Keratinocyte (primary cell): Measurements from ENCODE around the gene ESRRB. TPM values are rescaled to one million over a fixed set of nuclear protein-coding genes. Genes with fewer than 3 reads are reported as not detected.

ENCODE experiments used
- DNase-seq: peaks from one replicate; pipeline ENCODE4 v3.0.0-alpha.2; 2011; ENCODE audit warnings: low read depth, missing footprints, low spot score
- FAIRE-seq: peaks from 2 replicates; lab custom pipeline; 2011; peaks lifted over from hg19 to GRCh38; lab: Jason Lieb, UNC
- H2AFZ ChIP-seq: 2 replicates; pipeline ENCODE4 v1.6.0; 2012; ENCODE audit warnings: low read length, control low read depth, inconsistent platforms; ENCODE audit not compliant: control insufficient read depth
- H3K27ac ChIP-seq: 2 replicates; pipeline ENCODE4 v1.5.1; 2011; ENCODE audit warnings: low read length; ENCODE audit not compliant: control insufficient read depth, insufficient read depth
- H3K27me3 ChIP-seq: 3 replicates; pipeline ENCODE4 v1.6.0; 2011; ENCODE audit warnings: low read length; ENCODE audit not compliant: control insufficient read depth, insufficient read depth; ENCODE audit errors: extremely low read depth
- H3K36me3 ChIP-seq, 2 experiments: 2 replicates in 1 of 2; 3 replicates in 1 of 2; pipeline ENCODE4 v1.5.1; 2011; ENCODE audit warnings: low read length in 2 of 2, mild to moderate bottlenecking in 1 of 2; ENCODE audit not compliant: control insufficient read depth in 2 of 2, insufficient read depth in 2 of 2; ENCODE audit errors: extremely low read depth in 1 of 2
- H3K4me1 ChIP-seq: 3 replicates; pipeline ENCODE4 v1.5.1; 2011; ENCODE audit warnings: low read length; ENCODE audit not compliant: control insufficient read depth, insufficient read depth; ENCODE audit errors: extremely low read depth
- H3K4me2 ChIP-seq: 3 replicates; pipeline ENCODE4 v1.6.0; 2011; ENCODE audit warnings: low read depth, low read length; ENCODE audit not compliant: control insufficient read depth, insufficient read depth; ENCODE audit errors: extremely low read depth
- H3K4me3 ChIP-seq, 3 experiments: fragments of 200-600 bp in 1 of 3; sonication (generic) in 1 of 3; 2 replicates in 2 of 3; 3 replicates in 1 of 3; pipeline ENCODE4 v1.5.1; 2011 to 2016; ENCODE audit warnings: low read length in 3 of 3, mild to moderate bottlenecking in 3 of 3, control low read depth in 2 of 3, inconsistent platforms in 1 of 3, low read depth in 1 of 3, mixed read lengths in 1 of 3, mixed run types in 1 of 3, moderate library complexity in 1 of 3; ENCODE audit not compliant: control insufficient read depth in 2 of 3, insufficient read depth in 2 of 3; ENCODE audit errors: extremely low read depth in 1 of 3
- H3K79me2 ChIP-seq: 2 replicates; pipeline ENCODE4 v1.6.0; 2012; ENCODE audit warnings: low read length; ENCODE audit not compliant: control insufficient read depth, insufficient read depth
- H3K9ac ChIP-seq: 3 replicates; pipeline ENCODE4 v1.6.0; 2011; ENCODE audit warnings: low read length; ENCODE audit not compliant: control insufficient read depth, insufficient read depth; ENCODE audit errors: extremely low read depth
- H3K9me1 ChIP-seq: 3 replicates; pipeline ENCODE4 v1.6.0; 2011; ENCODE audit warnings: low read length; ENCODE audit not compliant: control insufficient read depth, insufficient read depth; ENCODE audit errors: extremely low read depth
- H3K9me3 ChIP-seq: 2 replicates; pipeline ENCODE4 v1.5.1; 2012; ENCODE audit warnings: low read depth, low read length; ENCODE audit not compliant: control insufficient read depth
- H4K20me1 ChIP-seq: 3 replicates; pipeline ENCODE4 v1.6.0; 2011; ENCODE audit warnings: low read length; ENCODE audit not compliant: control insufficient read depth, insufficient read depth; ENCODE audit errors: extremely low read depth
- EZH2 ChIP-seq: IDR thresholded peaks from one replicate; pipeline ENCODE4 v1.6.1; 2012; ENCODE audit warnings: inconsistent platforms, mild to moderate bottlenecking, low read length, moderate library complexity
- dilution Hi-C: fragments of 300-500 bp; cut with MboI; formaldehyde crosslinking; loops from one replicate; pipeline ENCODE4 v1.7.0; 2020; ENCODE audit warnings: low sequenced_read_pairs; ENCODE audit not compliant: extremely low pct_ligation_motif_present
- polyA plus RNA-seq, 5 experiments: library from polyadenylated mRNA; depleted of rRNA in 3 of 5; stranded (reverse) in 3 of 5; stranded (forward) in 1 of 5; unstranded in 1 of 5; fragments of >200 nt; gene quantifications; 1 replicate in 1 of 5; 2 replicates in 3 of 5; 3 replicates in 1 of 5; pipeline versions ENCODE4 v1.2.1 to v1.2.3, GENCODE V29; 2011 to 2012; ENCODE audit warnings: missing spikeins in 2 of 5, low read depth in 1 of 5, low replicate concordance in 1 of 5
- TF ChIP-seq, protein P1 (sequence below), 3 experiments: IDR thresholded peaks in 1 of 3; conservative IDR thresholded peaks in 1 of 3; optimal IDR thresholded peaks in 1 of 3; 2 replicates in 2 of 3; 3 replicates in 1 of 3; pipeline versions ENCODE3 to v1.5.1; 2011; ENCODE audit warnings: low read length in 3 of 3, mild to moderate bottlenecking in 3 of 3, moderate library complexity in 2 of 3, control low read depth in 1 of 3, inconsistent platforms in 1 of 3; ENCODE audit not compliant: insufficient read depth in 2 of 3; ENCODE audit errors: extremely low read depth in 1 of 3

The ESRRB gene
- polyA plus RNA-seq, 1 donor (not counting 4 experiments of a cell fraction or from before 2014, with no cell fraction given): 0.01 TPM

DNA sequence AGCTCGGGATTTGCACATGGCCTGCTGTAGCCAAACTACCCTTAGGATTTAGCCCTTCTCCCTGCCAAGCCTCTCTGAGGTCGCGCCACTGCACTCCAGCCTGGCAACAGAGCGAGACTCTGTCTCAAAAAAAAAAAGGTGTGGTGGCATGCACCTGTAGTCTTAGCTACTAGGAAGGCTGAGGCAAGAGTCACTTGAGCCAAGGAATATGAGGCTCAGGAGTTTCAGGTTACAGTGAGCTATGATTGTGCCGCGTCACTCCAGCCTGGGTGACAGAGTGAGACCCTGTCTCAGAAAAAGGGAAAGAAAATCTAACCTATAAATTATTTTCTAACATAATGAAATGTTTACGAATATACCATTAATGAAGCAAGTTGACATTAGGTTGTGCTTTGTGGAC is 29.7 kb downstream of the ESRRB start:
- H3K27ac ChIP-seq: no peak overlapping the region
- H3K4me3 ChIP-seq: no peak overlapping the region
- no peaks in the 10 kb centered on the region for H3K36me3 ChIP-seq
- no peak for DNase-seq
- no peak overlapping the region for H3K9ac ChIP-seq
- no peaks in the 10 kb centered on the region for H3K79me2 ChIP-seq
- H2AFZ ChIP-seq: no peak overlapping the region
- no peaks in the 10 kb centered on the region for H3K9me3 ChIP-seq
- FAIRE-seq: no peak
- no peak for TF ChIP-seq EZH2
- TF ChIP-seq, protein P1, sequence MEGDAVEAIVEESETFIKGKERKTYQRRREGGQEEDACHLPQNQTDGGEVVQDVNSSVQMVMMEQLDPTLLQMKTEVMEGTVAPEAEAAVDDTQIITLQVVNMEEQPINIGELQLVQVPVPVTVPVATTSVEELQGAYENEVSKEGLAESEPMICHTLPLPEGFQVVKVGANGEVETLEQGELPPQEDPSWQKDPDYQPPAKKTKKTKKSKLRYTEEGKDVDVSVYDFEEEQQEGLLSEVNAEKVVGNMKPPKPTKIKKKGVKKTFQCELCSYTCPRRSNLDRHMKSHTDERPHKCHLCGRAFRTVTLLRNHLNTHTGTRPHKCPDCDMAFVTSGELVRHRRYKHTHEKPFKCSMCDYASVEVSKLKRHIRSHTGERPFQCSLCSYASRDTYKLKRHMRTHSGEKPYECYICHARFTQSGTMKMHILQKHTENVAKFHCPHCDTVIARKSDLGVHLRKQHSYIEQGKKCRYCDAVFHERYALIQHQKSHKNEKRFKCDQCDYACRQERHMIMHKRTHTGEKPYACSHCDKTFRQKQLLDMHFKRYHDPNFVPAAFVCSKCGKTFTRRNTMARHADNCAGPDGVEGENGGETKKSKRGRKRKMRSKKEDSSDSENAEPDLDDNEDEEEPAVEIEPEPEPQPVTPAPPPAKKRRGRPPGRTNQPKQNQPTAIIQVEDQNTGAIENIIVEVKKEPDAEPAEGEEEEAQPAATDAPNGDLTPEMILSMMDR (optimal IDR thresholded peaks at IDR 0.05 in 1 of 3, IDR thresholded peaks at IDR 0.05 in 1 of 3, conservative IDR thresholded peaks at IDR 0.05 in 1 of 3; ENCODE audit: extremely low read depth in 1 of 3, insufficient read depth in 2 of 3, low read length in 3 of 3): no peak
- H3K27me3 ChIP-seq: peaks cover 7% of the 10 kb centered on the region
- no peaks in the 10 kb centered on the region for H3K4me1 ChIP-seq
- no peak overlapping the region for H3K4me2 ChIP-seq
- H4K20me1 ChIP-seq: no peaks in the 10 kb centered on the region
- dilution Hi-C loops: no loop called here
- H3K9me1 ChIP-seq: no peaks in the 10 kb centered on the region

DNA sequence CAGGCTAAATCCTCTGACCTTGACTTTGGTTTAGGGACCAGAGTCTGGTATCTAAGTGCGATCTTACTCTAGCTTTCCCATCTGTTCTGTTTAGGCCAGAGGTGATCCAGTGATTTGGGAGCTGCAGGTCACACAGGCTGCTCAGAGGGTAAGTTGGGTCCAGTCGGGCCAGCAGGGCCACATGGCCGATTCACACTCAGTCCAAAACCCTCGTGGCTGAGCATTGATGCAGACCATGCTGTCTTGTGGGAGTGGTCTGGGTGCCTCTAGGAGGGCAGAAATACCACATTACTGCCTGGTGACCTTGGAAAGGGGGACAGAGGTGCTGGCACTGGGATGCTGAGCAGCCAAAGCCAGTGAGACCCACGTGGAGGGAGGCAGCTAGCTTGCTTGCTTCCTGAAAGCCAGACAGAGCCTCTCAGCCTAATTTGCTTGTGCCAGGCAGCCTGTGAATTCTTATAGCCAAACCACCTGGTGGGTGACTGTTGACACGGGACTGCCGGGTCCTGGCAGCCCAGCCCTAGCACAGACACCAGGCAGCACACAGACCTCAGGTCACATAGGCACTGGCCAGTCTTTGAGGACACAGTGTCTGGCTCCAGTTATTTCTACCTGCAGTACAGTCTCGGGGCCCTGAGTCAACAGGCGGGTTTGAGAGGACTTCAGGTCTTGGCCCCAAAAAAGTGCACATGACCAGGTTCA is 31.7 kb downstream of the ESRRB start:
- Histone ChIP-seq H3K27ac (no peak overlapping the region), H3K4me2 (no peak overlapping the region), H3K9me3 (no peaks in the 10 kb centered on the region), H3K27me3 (peaks cover 7% of the 10 kb centered on the region), H4K20me1 (no peaks in the 10 kb centered on the region), H3K4me3 (no peak overlapping the region), H2AFZ (no peak overlapping the region), H3K9me1 (no peaks in the 10 kb centered on the region), H3K79me2 (no peaks in the 10 kb centered on the region), H3K36me3 (no peaks in the 10 kb centered on the region), H3K9ac (no peak overlapping the region), H3K4me1 (no peaks in the 10 kb centered on the region)
- TF ChIP-seq, protein P1 (optimal IDR thresholded peaks at IDR 0.05 in 1 of 3, IDR thresholded peaks at IDR 0.05 in 1 of 3, conservative IDR thresholded peaks at IDR 0.05 in 1 of 3; ENCODE audit: extremely low read depth in 1 of 3, insufficient read depth in 2 of 3, low read length in 3 of 3): no peak
- no peak for TF ChIP-seq EZH2
- dilution Hi-C loops: no loop called here
- DNase-seq (no peak), FAIRE-seq (no peak)
